Heart right ventricle (tissue), 16 donors: ENCODE data around the gene XIRP2. TPM values are rescaled to one million over a fixed set of nuclear protein-coding genes. Genes with fewer than 3 reads are reported as not detected.

Source experiments
- ATAC-seq, 8 donors: fragments of 200-7000 bp; cut with Tn5 transposase; one replicate each; pipeline ENCODE4 v1.9.1; 2020; ENCODE audit warnings: mild to moderate bottlenecking in 8 of 8, moderate library complexity in 8 of 8, moderate number of reproducible peaks in 1 of 8
- DNase-seq, 2 donors: peaks; one replicate each; pipeline ENCODE4 v3.0.0-alpha.2; 2020
- H3K27ac ChIP-seq, 10 donors: fragments of 200-600 bp; sonication (generic) in 2 of 10; one replicate each; pipeline versions ENCODE4 v1.5.0 to v1.8.0; 2020 to 2022; ENCODE audit warnings: mild to moderate bottlenecking in 3 of 10
- H3K27me3 ChIP-seq, 7 donors: fragments of 200-600 bp; one replicate each; pipeline ENCODE4 v1.8.0; 2021 to 2022; ENCODE audit warnings: mild to moderate bottlenecking in 2 of 7
- H3K36me3 ChIP-seq, 9 donors: fragments of 200-600 bp; sonication (generic) in 1 of 9; one replicate each; pipeline versions ENCODE4 v1.5.0 to v1.8.0; 2020 to 2022; ENCODE audit warnings: mild to moderate bottlenecking in 2 of 9
- H3K4me1 ChIP-seq, 9 donors: fragments of 200-600 bp; sonication (generic) in 1 of 9; one replicate each; pipeline versions ENCODE4 v1.5.0 to v1.8.0; 2020 to 2022; ENCODE audit warnings: mild to moderate bottlenecking in 4 of 9
- H3K4me3 ChIP-seq, 10 donors: fragments of 200-600 bp; sonication (generic) in 2 of 10; one replicate each; pipeline versions ENCODE4 v1.5.0 to v1.8.0; 2020 to 2022; ENCODE audit warnings: mild to moderate bottlenecking in 7 of 10, moderate library complexity in 2 of 10
- H3K9me3 ChIP-seq, 11 donors: fragments of 200-600 bp in 10 of 11; sonication (generic) in 2 of 11; one replicate each; pipeline versions ENCODE4 v1.5.0 to v1.8.0; 2013 to 2022; ENCODE audit warnings: mild to moderate bottlenecking in 2 of 11, control low read depth in 1 of 11, moderate library complexity in 1 of 11
- CTCF ChIP-seq, 9 donors: fragments of 200-600 bp; sonication (generic) in 2 of 9; IDR thresholded peaks; one replicate each; pipeline versions ENCODE4 v1.5.0 to v1.8.0; 2021 to 2022; ENCODE audit warnings: antibody characterized with exemption in 9 of 9, mild to moderate bottlenecking in 5 of 9, moderate library complexity in 1 of 9
- WGBS, 2 donors: extraction: QIAGEN DNeasy Blood & Tissue Kit; methylation state at CpG; one replicate each; pipeline ENCODE4 v1.1.7; 2013; ENCODE audit warnings: inconsistent platforms in 1 of 2; 5-methylcytosine and 5-hydroxymethylcytosine counted together
- intact Hi-C, 10 donors: fragments of 100-400 bp; cut with DNase I; formaldehyde crosslinking; loops; one replicate each; pipeline versions ENCODE4 v1.11.1 to v1.14.2; 2022
- polyA plus RNA-seq, 2 donors: library from polyadenylated mRNA; stranded (reverse); fragments of 200-250 nt; gene quantifications; one replicate each; pipeline ENCODE4 v1.2.3, GENCODE V29; 2013
- total RNA-seq, 10 donors: library from RNA; stranded (reverse); fragmentation: NEBNext Ultra II Directional in 3 of 10; extraction: Animal tissue kit (Norgen Biotek cat#: 25700) in 3 of 10; gene quantifications; one replicate each; pipeline versions ENCODE4 v1.2.1 to v1.2.4, GENCODE V29; 2021 to 2023
- donor health status: Arrhythmogenic right ventricular cardiomyopathy.
- donor health status: ischemic (EF 13 %, LVEDD 7.1; RV severe dilation, severe dysfunction).
- donor health status: healthy with polysubstance abuse.
- donor health status: DM: no; HTN: yes; CAD: no.
- donor health status: DM: no; HTN: no; CAD: no.
- donor health status: ischemic (EF 25% LVEDD 6.9; RV normal size, moderate dysfunction).
- donor health status: ischemic (EF 25% LVEDD 5.7; RV mildly dilated, moderate dysfunction).
- donor health status: healthy.
- donor health status: DM: yes; HTN: yes; CAD: no.
- donor health status: Ischemic cardiomyopathy.
- donor health status: ischemic (EF 35%, LVEDD 5.7; RV mildly dilated, moderate dysfunction).
- donor health status: nonischemic (EF 11% LVEDD 7.7; RV severe dilation, severe dysfunction).
- donor health status: DM: yes; HTN: yes; CAD: no.
- donor health status: PGD.
- donor health status: ischemic (EF 29% LVEDD 5.4; RV normal size, mild dysfunction).
- donor health status: nonischemic (EF 23%, LVEDD 6.1; RV moderate dilation, normal function).

The XIRP2 gene
- total and polyA plus RNA-seq, 12 donors = 145 to 1,255 (median 577) TPM

GRCh38 chr2:167128130-167128529 is 239.8 kb downstream of the XIRP2 start:
- Histone ChIP-seq H3K36me3 (no peaks in the 10 kb centered on the region), H3K9me3 (no peaks in the 10 kb centered on the region), H3K27me3 (no peaks in the 10 kb centered on the region), H3K4me3 (no peak overlapping the region), H3K27ac (no peak overlapping the region), H3K4me1 (peaks cover 0 to 5% (median 0%) of the 10 kb centered on the region in 9 donors)
- intact Hi-C loops = loop anchor here in 3 of 10 donors (5.0 kb wide), 1 partner anchor 84 kb away; no protein-coding TSS in a partner anchor
- TF ChIP-seq CTCF (IDR thresholded peaks at IDR 0.05) = no peak
- ATAC-seq (no peak), DNase-seq (no peak)
- WGBS, 2 donors = 91 to 93% methylated on average over 9 of the region's 9 CpGs

DNA sequence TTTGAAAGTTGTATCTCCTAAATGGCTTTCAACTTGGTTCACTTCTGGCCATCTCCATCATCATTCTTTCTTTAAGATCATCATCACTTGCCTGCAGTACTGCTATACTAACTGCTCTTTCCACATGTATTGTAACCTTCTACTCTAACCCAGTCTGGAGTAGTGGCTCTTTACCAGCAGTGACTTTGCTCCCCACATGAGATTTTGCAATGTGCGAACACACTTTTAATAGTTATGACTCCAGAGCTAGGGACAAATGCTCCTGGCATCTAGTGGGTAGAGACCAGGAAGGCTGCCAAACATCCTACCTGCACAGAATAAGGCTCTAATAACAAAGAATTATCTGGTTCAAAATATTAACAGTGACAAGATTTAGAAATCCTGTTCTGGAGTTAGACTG is 243.8 kb downstream of the XIRP2 start:
- Histone ChIP-seq H3K9me3 (no peaks in the 10 kb centered on the region), H3K4me3 (no peak overlapping the region), H3K4me1 (peaks cover 0 to 21% (median 0%) of the 10 kb centered on the region in 9 donors), H3K27ac (no peak overlapping the region), H3K27me3 (no peaks in the 10 kb centered on the region), H3K36me3 (no peaks in the 10 kb centered on the region)
- no peak for DNase-seq
- 86 to 94% methylated on average over 1 of the region's 1 CpG for WGBS, 2 donors
- peak in 1 of 8 donors; percentile 42 for ATAC-seq
- intact Hi-C loops = no loop called here
- TF ChIP-seq CTCF (IDR thresholded peaks at IDR 0.05) = no peak

- peaks cover 0 to 21% (median 0%) of the 10 kb centered on the region in 9 donors for H3K4me1 ChIP-seq
- intact Hi-C loops = no loop called here
- no peaks in the 10 kb centered on the region for H3K9me3 ChIP-seq
- ATAC-seq (peak in 2 of 8 donors; percentile 42 to 46), DNase-seq (no peak)
- H3K27me3 ChIP-seq = no peaks in the 10 kb centered on the region
- H3K36me3 ChIP-seq = no peaks in the 10 kb centered on the region
- peak overlapping the region in 1 of 10 donors; percentile 6 for H3K27ac ChIP-seq
- no peak for TF ChIP-seq CTCF (IDR thresholded peaks at IDR 0.05)
- WGBS, 2 donors = 82 to 87% methylated on average over 3 of the region's 3 CpGs
- H3K4me3 ChIP-seq = no peak overlapping the region
Measured at GRCh38 chr2:167132906-167133555, 244.8 kb downstream of the XIRP2 start.

GRCh38 chr2:167133614-167134013 is 245.3 kb downstream of the XIRP2 start:
- Histone ChIP-seq H3K4me1 (peaks cover 0 to 21% (median 0%) of the 10 kb centered on the region in 9 donors), H3K9me3 (no peaks in the 10 kb centered on the region), H3K27ac (no peak overlapping the region), H3K4me3 (no peak overlapping the region), H3K27me3 (no peaks in the 10 kb centered on the region), H3K36me3 (no peaks in the 10 kb centered on the region)
- intact Hi-C loops = no loop called here
- no peak for DNase-seq
- WGBS, 2 donors = 33 to 56% methylated on average over 2 of the region's 2 CpGs
- no peak for TF ChIP-seq CTCF (IDR thresholded peaks at IDR 0.05)
- ATAC-seq = peak in 3 of 8 donors; percentile 67 to 73 (median 67)
